HCT116 (cell line): ENCODE results near the gene LAGE3.

Experiments used
- SP1 ChIP-seq: IDR thresholded peaks from 2 replicates; pipeline ENCODE4 v1.6.1; 2012; ENCODE audit warnings: low read depth
- TF ChIP-seq, protein P1 (sequence below), 3 experiments: fragments of 200-600 bp in 1 of 3; sonication (generic) in 1 of 3; IDR thresholded peaks in 2 of 3; conservative IDR thresholded peaks in 1 of 3; 2 replicates each; pipeline ENCODE4 v1.5.1; 2012 to 2017; ENCODE audit warnings: low read depth in 2 of 3, low read length in 2 of 3, antibody characterized with exemption in 1 of 3, borderline replicate concordance in 1 of 3, control low read depth in 1 of 3, mild to moderate bottlenecking in 1 of 3, mixed read lengths in 1 of 3, mixed run types in 1 of 3, moderate library complexity in 1 of 3; ENCODE audit not compliant: insufficient read depth in 1 of 3

DNA sequence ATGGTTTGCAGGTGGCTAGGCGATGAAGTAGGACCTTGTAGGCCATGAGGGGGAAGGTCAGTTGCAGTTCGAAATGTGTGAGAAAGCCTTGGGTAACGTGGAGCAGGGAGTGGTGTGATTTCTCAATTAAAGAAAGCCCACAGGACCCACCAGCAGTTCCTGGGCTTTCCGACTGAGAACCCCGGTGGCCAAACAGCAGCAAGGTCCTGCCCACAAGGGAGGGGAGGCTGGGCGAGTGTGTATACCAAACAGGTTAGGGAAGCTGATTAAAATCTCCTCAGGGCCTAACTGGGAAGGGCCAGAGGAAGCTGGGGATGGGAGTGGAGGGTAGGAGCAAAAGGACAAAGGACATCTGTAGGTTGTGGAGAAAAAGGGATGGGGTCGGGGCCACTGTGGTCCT, 48.2 kb downstream of the LAGE3 start:
- TF ChIP-seq SP1, result no peak
- TF ChIP-seq, protein P1, sequence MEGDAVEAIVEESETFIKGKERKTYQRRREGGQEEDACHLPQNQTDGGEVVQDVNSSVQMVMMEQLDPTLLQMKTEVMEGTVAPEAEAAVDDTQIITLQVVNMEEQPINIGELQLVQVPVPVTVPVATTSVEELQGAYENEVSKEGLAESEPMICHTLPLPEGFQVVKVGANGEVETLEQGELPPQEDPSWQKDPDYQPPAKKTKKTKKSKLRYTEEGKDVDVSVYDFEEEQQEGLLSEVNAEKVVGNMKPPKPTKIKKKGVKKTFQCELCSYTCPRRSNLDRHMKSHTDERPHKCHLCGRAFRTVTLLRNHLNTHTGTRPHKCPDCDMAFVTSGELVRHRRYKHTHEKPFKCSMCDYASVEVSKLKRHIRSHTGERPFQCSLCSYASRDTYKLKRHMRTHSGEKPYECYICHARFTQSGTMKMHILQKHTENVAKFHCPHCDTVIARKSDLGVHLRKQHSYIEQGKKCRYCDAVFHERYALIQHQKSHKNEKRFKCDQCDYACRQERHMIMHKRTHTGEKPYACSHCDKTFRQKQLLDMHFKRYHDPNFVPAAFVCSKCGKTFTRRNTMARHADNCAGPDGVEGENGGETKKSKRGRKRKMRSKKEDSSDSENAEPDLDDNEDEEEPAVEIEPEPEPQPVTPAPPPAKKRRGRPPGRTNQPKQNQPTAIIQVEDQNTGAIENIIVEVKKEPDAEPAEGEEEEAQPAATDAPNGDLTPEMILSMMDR (IDR thresholded peaks at IDR 0.05 in 2 of 3, conservative IDR thresholded peaks at IDR 0.05 in 1 of 3; ENCODE audit: borderline replicate concordance in 1 of 3, insufficient read depth in 1 of 3, low read depth in 2 of 3, low read length in 2 of 3), result no peak
